HepG2 (cell line): ENCODE measurements around the gene COBL. TPM values are rescaled to one million over a fixed set of nuclear protein-coding genes. Genes with fewer than 3 reads are reported as not detected.

Experiments
- CERS6 ChIP-seq: sonication (generic); formaldehyde crosslinking; IDR thresholded peaks from 2 replicates; pipeline ENCODE4 v1.5.0; 2020; ENCODE audit warnings: missing genetic modification reagents
- GLMP ChIP-seq: sonication (generic); formaldehyde crosslinking; IDR thresholded peaks from 2 replicates; pipeline ENCODE4 v1.9.0; 2021; ENCODE audit warnings: missing genetic modification reagents, mild to moderate bottlenecking, borderline replicate concordance
- IKZF4 ChIP-seq: sonication (generic); formaldehyde crosslinking; IDR thresholded peaks from 2 replicates; pipeline ENCODE4 v1.5.1; 2020; ENCODE audit warnings: borderline replicate concordance, mild to moderate bottlenecking, low read depth, missing genetic modification reagents; ENCODE audit errors: not compliant biosample characterization
- JARID2 ChIP-seq: sonication (generic); formaldehyde crosslinking; IDR thresholded peaks from 2 replicates; pipeline ENCODE4 v1.8.1; 2023; ENCODE audit warnings: missing genetic modification reagents, inconsistent platforms; ENCODE audit not compliant: insufficient replicate concordance
- PITX1 ChIP-seq: sonication (generic); formaldehyde crosslinking; IDR thresholded peaks from 2 replicates; pipeline ENCODE4 v1.5.1; 2020; ENCODE audit warnings: mild to moderate bottlenecking, missing genetic modification reagents
- REXO4 ChIP-seq: sonication (generic); formaldehyde crosslinking; IDR thresholded peaks from 2 replicates; pipeline ENCODE4 v1.8.0; 2022; ENCODE audit warnings: missing genetic modification reagents, mild to moderate bottlenecking, borderline replicate concordance
- THRA ChIP-seq: sonication (generic); formaldehyde crosslinking; IDR thresholded peaks from 2 replicates; pipeline ENCODE4 v1.4.0; 2020; ENCODE audit warnings: missing genetic modification reagents, borderline replicate concordance
- ZNF280D ChIP-seq: sonication (generic); formaldehyde crosslinking; IDR thresholded peaks from 2 replicates; pipeline ENCODE4 v1.5.1; 2020; ENCODE audit warnings: mild to moderate bottlenecking, missing genetic modification reagents
- ZNF350 ChIP-seq: sonication (generic); formaldehyde crosslinking; IDR thresholded peaks from 2 replicates; pipeline ENCODE4 v1.4.0; 2020; ENCODE audit warnings: mild to moderate bottlenecking, low read depth, missing genetic modification reagents, borderline replicate concordance
- ZNF558 ChIP-seq: sonication (generic); formaldehyde crosslinking; IDR thresholded peaks from 2 replicates; pipeline ENCODE4 v1.9.0; 2022; ENCODE audit warnings: mild to moderate bottlenecking, missing genetic modification reagents, borderline replicate concordance
- ZNF562 ChIP-seq: sonication (generic); formaldehyde crosslinking; IDR thresholded peaks from 2 replicates; pipeline ENCODE4 v1.8.0; 2022; ENCODE audit warnings: missing genetic modification reagents, borderline replicate concordance
- ZNF563 ChIP-seq: sonication (generic); formaldehyde crosslinking; IDR thresholded peaks from 2 replicates; pipeline ENCODE4 v1.8.0; 2022; ENCODE audit warnings: mild to moderate bottlenecking, moderate library complexity, missing genetic modification reagents
- ZNF567 ChIP-seq: sonication (generic); formaldehyde crosslinking; IDR thresholded peaks from 2 replicates; pipeline ENCODE4 v1.8.1; 2023; ENCODE audit warnings: mild to moderate bottlenecking, missing genetic modification reagents, borderline replicate concordance
- ZNF639 ChIP-seq: conservative IDR thresholded peaks from 2 replicates; pipeline ENCODE4 v1.6.1; 2018; ENCODE audit warnings: missing genetic modification reagents
- ZNF761 ChIP-seq: sonication (generic); formaldehyde crosslinking; conservative IDR thresholded peaks from 2 replicates; pipeline ENCODE4 v1.4.0; 2020; ENCODE audit warnings: mild to moderate bottlenecking, missing genetic modification reagents
- ZNF768 ChIP-seq: sonication (generic); formaldehyde crosslinking; IDR thresholded peaks from 2 replicates; pipeline ENCODE4 v1.4.0; 2020; ENCODE audit warnings: missing genetic modification reagents
- ZNF788 ChIP-seq: sonication (generic); formaldehyde crosslinking; IDR thresholded peaks from 2 replicates; pipeline ENCODE4 v1.5.0; 2020; ENCODE audit warnings: mild to moderate bottlenecking, missing genetic modification reagents, borderline replicate concordance
- ZNF816 ChIP-seq: sonication (generic); formaldehyde crosslinking; IDR thresholded peaks from 2 replicates; pipeline ENCODE4 v1.8.0; 2022; ENCODE audit warnings: missing genetic modification reagents, mild to moderate bottlenecking, borderline replicate concordance
- polyA plus RNA-seq, 8 experiments: library from polyadenylated mRNA; depleted of rRNA in 3 of 8; stranded (reverse) in 7 of 8; unstranded in 1 of 8; fragments of >200 nt; fragmentation: Illumina TruSeq in 4 of 8; extraction: Trizol in 4 of 8; gene quantifications; 2 replicates each; pipeline versions ENCODE4 v1.2.1 to v1.2.3, GENCODE V29; 2011 to 2016; ENCODE audit warnings: low read depth in 4 of 8, missing spikeins in 1 of 8, mixed read lengths in 1 of 8; ENCODE audit not compliant: insufficient read depth in 1 of 8
- total RNA-seq, 5 experiments: library from RNA; depleted of rRNA; stranded (reverse); fragments of >200 nt; fragmentation: Illumina TruSeq; extraction: Trizol; gene quantifications; 2 replicates each; pipeline ENCODE4 v1.2.3, GENCODE V29; 2016; ENCODE audit warnings: low read depth in 1 of 5

COBL gene
- total and polyA plus RNA-seq, 2 of the 13 experiments (the other 11 are each of a cell fraction or from before 2014, with no cell fraction given): 3.8 to 4.9 TPM

DNA sequence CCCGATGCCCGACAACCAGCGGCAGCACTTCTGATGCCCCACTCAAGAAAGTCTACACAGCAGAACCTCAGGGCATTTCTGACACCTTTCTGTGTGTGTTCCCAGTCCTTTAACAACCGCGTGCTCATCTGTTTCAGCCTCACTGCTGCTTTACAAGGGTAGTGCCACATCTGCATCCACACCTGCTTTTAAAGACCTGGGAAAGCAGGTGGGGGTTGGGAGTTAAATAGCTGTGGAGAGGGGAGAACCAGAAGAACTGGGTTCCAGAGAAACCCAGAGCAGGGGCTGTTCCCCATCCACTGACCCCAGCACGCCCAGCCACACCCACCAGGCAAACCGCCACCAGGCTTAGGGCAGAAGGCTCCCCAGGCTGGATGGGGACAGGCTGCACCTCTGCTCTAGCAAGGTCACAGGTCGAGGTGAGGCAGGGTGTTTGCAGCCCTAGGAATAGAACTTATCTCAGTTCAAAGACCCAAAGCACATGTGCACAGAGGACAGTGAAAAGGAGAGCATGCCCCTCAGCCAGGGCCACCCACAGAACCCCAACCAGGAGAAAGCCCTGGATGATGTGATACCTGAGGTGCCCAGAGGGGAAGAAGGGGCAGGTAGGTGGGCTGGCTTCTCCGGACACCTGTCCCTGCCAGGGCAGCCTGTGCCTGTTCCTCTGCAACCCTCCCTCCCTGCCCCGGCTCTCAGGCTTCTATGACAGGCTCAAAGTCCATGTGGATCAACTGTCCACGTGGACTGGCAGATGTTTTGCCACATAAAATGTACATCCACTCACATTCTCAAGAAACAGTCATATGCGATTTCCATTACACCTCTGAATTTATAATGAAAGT lies 51.3 kb downstream of the COBL start (continued):
- TF ChIP-seq ZNF562 (CRISPR knock-in tag) (no peak), ZNF788 (CRISPR knock-in tag) (peak; percentile 52; the same call in 1 of the 2 replicates), ZNF350 (CRISPR knock-in tag) (0 out of 2 replicates have a peak, but pooled peaks have one; percentile 32), ZNF558 (no peak), ZNF639 (no peak), GLMP (CRISPR knock-in tag) (no peak), THRA (CRISPR knock-in tag) (peak; percentile 19; the same call in 1 of the 2 replicates), ZNF816 (CRISPR knock-in tag) (no peak), PITX1 (peak; percentile 88), IKZF4 (CRISPR knock-in tag) (no peak), ZNF761 (CRISPR knock-in tag) (no peak), CERS6 (no peak), ZNF280D (no peak), ZNF567 (CRISPR knock-in tag) (no peak), ZNF768 (CRISPR knock-in tag) (no peak), ZNF563 (CRISPR knock-in tag) (no peak), REXO4 (CRISPR knock-in tag) (no peak), JARID2 (CRISPR knock-in tag) (no peak)
